GM21423 (cell line): Measurements from ENCODE around the gene PKN2.
"Not testable (repeated sequence)": the region's sequence is repeated elsewhere in the genome, so short reads cannot be mapped to it uniquely, and the experiment has no call there.

Experiments used
- ATAC-seq: cut with Tn5 transposase; IDR thresholded peaks from one replicate; pipeline ENCODE4 v1.9.1; 2021; ENCODE audit warnings: mild to moderate bottlenecking, moderate library complexity; ENCODE audit not compliant: unreplicated experiment

Gene PKN2

GRCh38 chr1:88673446-88673845 is 10.6 kb upstream of the PKN2 start:
- no peak for ATAC-seq

GRCh38 chr1:88678405-88678804 is 5.7 kb upstream of the PKN2 start:
- no peak for ATAC-seq

GRCh38 chr1:88680471-88680870 is 3.6 kb upstream of the PKN2 start:
- no peak for ATAC-seq

- ATAC-seq = no peak
Observed at GRCh38 chr1:88680911-88681622, 3.0 kb upstream of the PKN2 start.

- ATAC-seq = peak; percentile 42
Observed at GRCh38 chr1:88684482-88685258, 597 bp downstream of the PKN2 start.

- ATAC-seq = peak; percentile 4
Observed at GRCh38 chr1:88685259-88685620, 1.2 kb downstream of the PKN2 start.

- no peak for ATAC-seq
Observed at GRCh38 chr1:88691540-88691939, 7.5 kb downstream of the PKN2 start.

GRCh38 chr1:88695781-88696180 is 11.7 kb downstream of the PKN2 start:
- ATAC-seq = no peak

GRCh38 chr1:88697503-88697902 is 13.4 kb downstream of the PKN2 start:
- ATAC-seq = no peak

GRCh38 chr1:88698140-88698539 is 14.1 kb downstream of the PKN2 start:
- no peak for ATAC-seq

GRCh38 chr1:88698764-88699163 is 14.7 kb downstream of the PKN2 start:
- no peak for ATAC-seq

- no peak for ATAC-seq
Observed at GRCh38 chr1:88700425-88701013, 16.4 kb downstream of the PKN2 start.

- ATAC-seq = peak; percentile 85
Observed at GRCh38 chr1:88701275-88701674, 17.2 kb downstream of the PKN2 start.

GRCh38 chr1:88701793-88702192 is 17.7 kb downstream of the PKN2 start:
- ATAC-seq = not testable (repeated sequence)

GRCh38 chr1:88708011-88708410 is 23.9 kb downstream of the PKN2 start:
- ATAC-seq = no peak

- not testable (repeated sequence) for ATAC-seq
Observed at GRCh38 chr1:88712907-88713306, 28.8 kb downstream of the PKN2 start.

- ATAC-seq = not testable (repeated sequence)
Observed at GRCh38 chr1:88716571-88716970, 32.5 kb downstream of the PKN2 start.

- no peak for ATAC-seq
Observed at GRCh38 chr1:88722492-88722891, 38.4 kb downstream of the PKN2 start.

- no peak for ATAC-seq
Observed at GRCh38 chr1:88726697-88727096, 42.6 kb downstream of the PKN2 start.

- ATAC-seq = no peak
Observed at GRCh38 chr1:88727205-88727604, 43.1 kb downstream of the PKN2 start.

GRCh38 chr1:88729297-88729696 is 45.2 kb downstream of the PKN2 start:
- ATAC-seq = no peak

GRCh38 chr1:88730132-88730675 is 46.1 kb downstream of the PKN2 start:
- no peak for ATAC-seq
